ENCODE measurements around the gene SLCO4A1. TPM values are rescaled to one million over a fixed set of nuclear protein-coding genes. Genes with fewer than 3 reads are reported as not detected.

The SLCO4A1 gene
- total RNA-seq, 2 experiments from 2014 or later, result 40.5 to 43.4 TPM

- H3K27ac Mint-ChIP-seq, result no peak overlapping the region
- no peaks in the 10 kb centered on the region for H3K36me3 Mint-ChIP-seq (ENCODE audit: low read depth)
- CTCF ChIA-PET, result interaction anchor here (0.8 to 1.4 kb wide), 4 partner anchors 11 to 77 kb away, joined by 3 to 5 read pairs (median 4); no protein-coding TSS in a partner anchor
- POLR2A ChIA-PET, result interaction anchor here (1.1 kb wide), 1 partner anchor 41 kb away, joined by 3 read pairs; the partner anchor contains the start of gene SLCO4A1
- no peak for ATAC-seq
- H3K4me1 Mint-ChIP-seq, result peaks cover 21% of the 10 kb centered on the region
- intact Hi-C loops (cut with DNase I, micrococcal nuclease), result no loop called here
- no peak overlapping the region for H3K4me3 Mint-ChIP-seq
- H3K27me3 Mint-ChIP-seq, result peaks cover 24% of the 10 kb centered on the region
- H3K9me3 Mint-ChIP-seq (ENCODE audit: low read depth), result no peaks in the 10 kb centered on the region
- DNase-seq, result no peak
These were observed 41.1 kb upstream of the SLCO4A1 start for GRCh38 chr20:62601172-62601571.

GRCh38 chr20:62601714-62602113, 40.6 kb upstream of the SLCO4A1 start:
- no peaks in the 10 kb centered on the region for H3K36me3 Mint-ChIP-seq (ENCODE audit: low read depth)
- ChIA-PET CTCF (interaction anchor here (0.8 to 1.4 kb wide), 4 partner anchors 10 to 76 kb away, joined by 3 to 5 read pairs (median 4); no protein-coding TSS in a partner anchor), POLR2A (interaction anchor here (1.1 kb wide), 1 partner anchor 41 kb away, joined by 3 read pairs; the partner anchor contains the start of gene SLCO4A1)
- no peaks in the 10 kb centered on the region for H3K9me3 Mint-ChIP-seq (ENCODE audit: low read depth)
- no peak for DNase-seq
- H3K4me1 Mint-ChIP-seq, result peaks cover 21% of the 10 kb centered on the region
- H3K27me3 Mint-ChIP-seq, result peaks cover 25% of the 10 kb centered on the region
- ATAC-seq, result no peak
- no peak overlapping the region for H3K4me3 Mint-ChIP-seq
- intact Hi-C loops (cut with DNase I, micrococcal nuclease), result no loop called here
- no peak overlapping the region for H3K27ac Mint-ChIP-seq

- Mint-ChIP-seq H3K27me3 (peaks cover 22% of the 10 kb centered on the region), H3K9me3 (ENCODE audit: low read depth) (no peaks in the 10 kb centered on the region), H3K27ac (peak overlapping the region; percentile 44), H3K36me3 (ENCODE audit: low read depth) (no peaks in the 10 kb centered on the region), H3K4me3 (peak overlapping the region; percentile 41), H3K4me1 (peaks cover 21% of the 10 kb centered on the region)
- intact Hi-C loops (cut with DNase I, micrococcal nuclease), result no loop called here
- ATAC-seq (peak; percentile 22), DNase-seq (peak; percentile 61)
- ChIA-PET CTCF (interaction anchor here (0.9 to 1.2 kb wide), 2 partner anchors 21 to 193 kb away, joined by 3 read pairs; no protein-coding TSS in a partner anchor), POLR2A (interaction anchor here (0.9 kb wide), 1 partner anchor 192 kb away, joined by 3 read pairs; no protein-coding TSS in a partner anchor)
These were observed 39.8 kb upstream of the SLCO4A1 start for GRCh38 chr20:62602550-62602949.

- CTCF ChIA-PET, result interaction anchor here (0.9 to 1.2 kb wide), 3 partner anchors 14 to 194 kb away, joined by 3 read pairs; no protein-coding TSS in a partner anchor
- peaks cover 16% of the 10 kb centered on the region for H3K27me3 Mint-ChIP-seq
- peak overlapping the region; percentile 41 for H3K4me3 Mint-ChIP-seq
- H3K4me1 Mint-ChIP-seq, result peaks cover 21% of the 10 kb centered on the region
- no peaks in the 10 kb centered on the region for H3K36me3 Mint-ChIP-seq (ENCODE audit: low read depth)
- intact Hi-C loops (cut with DNase I, micrococcal nuclease), result loop anchor here in 1 of 2 experiments (1.0 kb wide), 1 partner anchor 14 kb away; no protein-coding TSS in a partner anchor
- H3K9me3 Mint-ChIP-seq (ENCODE audit: low read depth), result no peaks in the 10 kb centered on the region
- peak; percentile 70 for ATAC-seq
- DNase-seq, result peak; percentile 78
- POLR2A ChIA-PET, result interaction anchor here (0.9 kb wide), 1 partner anchor 193 kb away, joined by 3 read pairs; no protein-coding TSS in a partner anchor
- peak overlapping the region; percentile 44 for H3K27ac Mint-ChIP-seq
These were observed 39.0 kb upstream of the SLCO4A1 start for GRCh38 chr20:62603021-62603906.

GRCh38 chr20:62603907-62604785, 38.2 kb upstream of the SLCO4A1 start:
- ChIA-PET CTCF (interaction anchor here (0.9 to 1.2 kb wide), 2 partner anchors 13 to 195 kb away, joined by 3 read pairs; no protein-coding TSS in a partner anchor), POLR2A (no interaction called here)
- Mint-ChIP-seq H3K9me3 (ENCODE audit: low read depth) (no peaks in the 10 kb centered on the region), H3K27me3 (peaks cover 11% of the 10 kb centered on the region), H3K4me3 (no peak overlapping the region), H3K4me1 (peaks cover 21% of the 10 kb centered on the region), H3K36me3 (ENCODE audit: low read depth) (no peaks in the 10 kb centered on the region), H3K27ac (no peak overlapping the region)
- ATAC-seq (peak; percentile 2), DNase-seq (no peak)
- intact Hi-C loops (cut with DNase I, micrococcal nuclease), result loop anchor here in 1 of 2 experiments (1.0 kb wide), 1 partner anchor 13 kb away; no protein-coding TSS in a partner anchor

GRCh38 chr20:62604796-62605195, 37.5 kb upstream of the SLCO4A1 start:
- intact Hi-C loops (cut with DNase I, micrococcal nuclease), result no loop called here
- Mint-ChIP-seq H3K9me3 (ENCODE audit: low read depth) (no peaks in the 10 kb centered on the region), H3K27ac (no peak overlapping the region), H3K4me1 (peaks cover 21% of the 10 kb centered on the region), H3K36me3 (ENCODE audit: low read depth) (no peaks in the 10 kb centered on the region), H3K4me3 (no peak overlapping the region), H3K27me3 (peaks cover 11% of the 10 kb centered on the region)
- DNase-seq, result no peak
- POLR2A ChIA-PET, result no interaction called here
- CTCF ChIA-PET, result no interaction called here
- ATAC-seq, result no peak

- ChIA-PET POLR2A (no interaction called here), CTCF (interaction anchor here (0.6 to 1.6 kb wide), 2 partner anchors 12 to 175 kb away, joined by 4 to 6 read pairs; no protein-coding TSS in a partner anchor)
- Mint-ChIP-seq H3K27ac (no peak overlapping the region), H3K4me3 (no peak overlapping the region), H3K4me1 (peaks cover 21% of the 10 kb centered on the region), H3K9me3 (ENCODE audit: low read depth) (no peaks in the 10 kb centered on the region), H3K27me3 (peaks cover 11% of the 10 kb centered on the region), H3K36me3 (ENCODE audit: low read depth) (no peaks in the 10 kb centered on the region)
- DNase-seq, result no peak
- no peak for ATAC-seq
- intact Hi-C loops (cut with DNase I, micrococcal nuclease), result no loop called here
These were observed 36.9 kb upstream of the SLCO4A1 start for GRCh38 chr20:62605236-62605943.

GRCh38 chr20:62606016-62606415, 36.3 kb upstream of the SLCO4A1 start:
- intact Hi-C loops (cut with DNase I, micrococcal nuclease), result no loop called here
- CTCF ChIA-PET, result interaction anchor here (0.6 to 1.6 kb wide), 3 partner anchors 11 to 773 kb away, joined by 3 to 6 read pairs (median 4); no protein-coding TSS in a partner anchor
- POLR2A ChIA-PET, result no interaction called here

GRCh38 chr20:62606551-62607201, 35.6 kb upstream of the SLCO4A1 start:
- no peak overlapping the region for H3K27ac Mint-ChIP-seq
- ChIA-PET CTCF (interaction anchor here (0.7 to 1.6 kb wide), 2 partner anchors 11 to 774 kb away, joined by 3 to 6 read pairs; no protein-coding TSS in a partner anchor), POLR2A (no interaction called here)
- H3K36me3 Mint-ChIP-seq (ENCODE audit: low read depth), result no peaks in the 10 kb centered on the region
- peaks cover 21% of the 10 kb centered on the region for H3K4me1 Mint-ChIP-seq
- ATAC-seq (no peak), DNase-seq (no peak)
- H3K9me3 Mint-ChIP-seq (ENCODE audit: low read depth), result peaks cover 2% of the 10 kb centered on the region
- peaks cover 12% of the 10 kb centered on the region for H3K27me3 Mint-ChIP-seq
- H3K4me3 Mint-ChIP-seq, result no peak overlapping the region
- intact Hi-C loops (cut with DNase I, micrococcal nuclease), result no loop called here

More at GRCh38 chr20:62606016-62606415, 36.3 kb upstream of the SLCO4A1 start:
- ATAC-seq, result no peak
- H3K4me1 Mint-ChIP-seq, result peaks cover 21% of the 10 kb centered on the region
- peaks cover 2% of the 10 kb centered on the region for H3K9me3 Mint-ChIP-seq (ENCODE audit: low read depth)
- no peak for DNase-seq
- H3K36me3 Mint-ChIP-seq (ENCODE audit: low read depth), result no peaks in the 10 kb centered on the region
- H3K4me3 Mint-ChIP-seq, result no peak overlapping the region
- peaks cover 12% of the 10 kb centered on the region for H3K27me3 Mint-ChIP-seq
- no peak overlapping the region for H3K27ac Mint-ChIP-seq

All from activated CD4-positive, alpha-beta T cell treated with anti-CD3 and anti-CD28 coated beads for 36 hours (primary cell).